ENCODE data around the gene ANXA2R. TPM values are rescaled to one million over a fixed set of nuclear protein-coding genes. Genes with fewer than 3 reads are reported as not detected.

ANXA2R gene
- total and polyA plus RNA-seq, 2 of the 13 experiments (the other 11 are each of a cell fraction or from before 2014, with no cell fraction given): 0.95 to 1.3 TPM

GRCh38 chr5:42992088-42992879 lies 47.8 kb downstream of the ANXA2R start (continued):
- TF ChIP-seq AHDC1 (CRISPR knock-in tag; IDR thresholded peaks at IDR 0.05; ENCODE audit: borderline replicate concordance): peak; percentile 44; the same call in 1 of the 2 replicates
- TF ChIP-seq CREBL2 (CRISPR knock-in tag; IDR thresholded peaks at IDR 0.05; ENCODE audit: borderline replicate concordance): no peak
- TF ChIP-seq ZNF629 (CRISPR knock-in tag; conservative IDR thresholded peaks at IDR 0.05): peak; percentile 17; the same call in 1 of the 2 replicates
- peak; percentile 92 for TF ChIP-seq ZNF292 (CRISPR knock-in tag; IDR thresholded peaks at IDR 0.05; ENCODE audit: borderline replicate concordance, low read depth)
- peak; percentile 13 for TF ChIP-seq MED8 (CRISPR knock-in tag; IDR thresholded peaks at IDR 0.05; ENCODE audit: insufficient replicate concordance)
- 0 out of 2 replicates have a peak, but pooled peaks have one; percentile 19 for TF ChIP-seq ATF1 (CRISPR knock-in tag; IDR thresholded peaks at IDR 0.05)
- 0 out of 2 replicates have a peak, but pooled peaks have one; percentile 20 for TF ChIP-seq IRF2 (CRISPR knock-in tag; IDR thresholded peaks at IDR 0.05)
- no peak for TF ChIP-seq ZNF354B (CRISPR knock-in tag; IDR thresholded peaks at IDR 0.05)
- 0 out of 2 replicates have a peak, but pooled peaks have one; percentile 8 for TF ChIP-seq SP4 (CRISPR knock-in tag; IDR thresholded peaks at IDR 0.05)
- TF ChIP-seq MYPOP (CRISPR knock-in tag; IDR thresholded peaks at IDR 0.05): peak; percentile 99
- peak; percentile 8; the same call in 1 of the 2 replicates for TF ChIP-seq ZNF232 (CRISPR knock-in tag; IDR thresholded peaks at IDR 0.05; ENCODE audit: borderline replicate concordance)
- TF ChIP-seq ZNF142 (CRISPR knock-in tag; IDR thresholded peaks at IDR 0.05): no peak; the same call in 1 of the 2 replicates
- peak; percentile 49; the same call in 1 of the 2 replicates for TF ChIP-seq ZMAT3 (CRISPR knock-in tag; conservative IDR thresholded peaks at IDR 0.05)
- TF ChIP-seq JARID2 (CRISPR knock-in tag; IDR thresholded peaks at IDR 0.05; ENCODE audit: insufficient replicate concordance): no peak
